HCT116 (cell line): Measurements from ENCODE around the gene CCDC30. TPM values are rescaled to one million over a fixed set of nuclear protein-coding genes. Genes with fewer than 3 reads are reported as not detected.

Experiments used
- ATAC-seq: fragments of 200-7000 bp; cut with Tn5 transposase; 2 replicates; pipeline ENCODE4 v1.9.1; 2020; ENCODE audit warnings: mild to moderate bottlenecking, moderate library complexity
- BruUV-seq: library from RNA; stranded (reverse); fragments of 400-500 nt; replicated peaks from 2 replicates; lab custom pipeline; 2021; lab: Mats Ljungman, UMichigan
- CTCF ChIA-PET: fragments of 300-600 bp; sonication (Branson Sonifier 250); formaldehyde crosslinking; loops from one replicate; lab custom pipeline; 2021; ENCODE audit warnings: antibody characterized with exemption; lab: Charles Lee
- POLR2A ChIA-PET: fragments of 300-600, 350-600 bp; sonication (Branson Sonifier 250); formaldehyde crosslinking; loops from one replicate; lab custom pipeline; 2021; ENCODE audit warnings: antibody characterized with exemption; lab: Charles Lee
- RAD21 ChIA-PET, 2 experiments: fragments of 300-600 bp; sonication (Branson Sonifier 250); formaldehyde crosslinking; loops; one replicate each; lab custom pipeline; 2023; ENCODE audit warnings: low total read pairs in 2 of 2; ENCODE audit not compliant: uncharacterized antibody in 2 of 2, unreplicated experiment in 2 of 2, low non-redundant PET in 1 of 2; lab: Charles Lee
- DNase-seq: peaks from one replicate; pipeline ENCODE4 v3.0.0-alpha.2; 2010; ENCODE audit warnings: low read depth, low spot score
- H2AFZ ChIP-seq: fragments of 200-600 bp; shearing (Covaris generic), sonication (generic); 2 replicates; pipeline ENCODE4 v1.6.1; 2017; ENCODE audit warnings: low read depth, mixed run types, mixed read lengths, antibody characterized with exemption, low read length; ENCODE audit not compliant: poor library complexity, severe bottlenecking
- H3K27ac ChIP-seq: 2 replicates; pipeline ENCODE4 v1.5.1; 2012; ENCODE audit warnings: low read depth, low read length
- H3K27me3 ChIP-seq: fragments of 200-600 bp; sonication (generic); 2 replicates; pipeline ENCODE4 v1.6.1; 2016; ENCODE audit warnings: mixed run types, low read length, mixed read lengths; ENCODE audit not compliant: insufficient read depth
- H3K36me3 ChIP-seq, 2 experiments: fragments of 200-500 bp in 1 of 2; fragments of 200-600 bp in 1 of 2; sonication (Bioruptor generic) in 1 of 2; sonication (generic) in 1 of 2; 2 replicates each; pipeline versions ENCODE4 v1.5.1 to v1.6.1; 2014 to 2016; ENCODE audit warnings: low read length in 2 of 2, inconsistent platforms in 1 of 2, mixed read lengths in 1 of 2, mixed run types in 1 of 2; ENCODE audit not compliant: insufficient read depth in 2 of 2, control insufficient read depth in 1 of 2
- H3K4me1 ChIP-seq, 2 experiments: fragments of 200-600 bp in 1 of 2; sonication (generic) in 1 of 2; 2 replicates each; pipeline versions ENCODE4 v1.5.1 to v1.6.1; 2012 to 2017; ENCODE audit warnings: low read length in 2 of 2, inconsistent platforms in 1 of 2, mild to moderate bottlenecking in 1 of 2, mixed read lengths in 1 of 2, mixed run types in 1 of 2, moderate library complexity in 1 of 2; ENCODE audit not compliant: insufficient read depth in 2 of 2, control insufficient read depth in 1 of 2
- H3K4me2 ChIP-seq: fragments of 200-600 bp; sonication (generic); 2 replicates; pipeline ENCODE4 v1.6.1; 2017; ENCODE audit warnings: mixed run types, low read length, mixed read lengths
- H3K4me3 ChIP-seq, 2 experiments: fragments of 200-600 bp in 1 of 2; sonication (generic) in 1 of 2; replicated peaks in 1 of 2; 2 replicates each; pipeline ENCODE4 v1.5.1; 2011 to 2016; ENCODE audit warnings: low read length in 2 of 2, control low read depth in 1 of 2, low read depth in 1 of 2, mild to moderate bottlenecking in 1 of 2, mixed read lengths in 1 of 2, mixed run types in 1 of 2
- H3K79me2 ChIP-seq: fragments of 200-600 bp; sonication (generic); 2 replicates; pipeline ENCODE4 v1.6.1; 2017; ENCODE audit warnings: mild to moderate bottlenecking, mixed run types, low read length, moderate library complexity, mixed read lengths; ENCODE audit not compliant: insufficient read depth
- H3K9ac ChIP-seq: fragments of 200-600 bp; sonication (generic); 2 replicates; pipeline ENCODE4 v1.6.1; 2016; ENCODE audit warnings: low read length, mixed read lengths
- H3K9me2 ChIP-seq: fragments of 200-600 bp; sonication (generic), shearing (Covaris generic); 2 replicates; pipeline ENCODE4 v1.6.1; 2017; ENCODE audit warnings: mixed run types, mild to moderate bottlenecking, moderate library complexity; ENCODE audit not compliant: insufficient read depth
- H3K9me3 ChIP-seq, 2 experiments: fragments of 200-500 bp in 1 of 2; fragments of 200-600 bp in 1 of 2; sonication (Bioruptor generic) in 1 of 2; sonication (generic) in 1 of 2; 2 replicates each; pipeline ENCODE4 v1.6.1; 2014 to 2017; ENCODE audit warnings: low read length in 2 of 2, mixed read lengths in 2 of 2, inconsistent platforms in 1 of 2, low read depth in 1 of 2, mild to moderate bottlenecking in 1 of 2, mixed run types in 1 of 2, moderate library complexity in 1 of 2; ENCODE audit not compliant: control insufficient read depth in 1 of 2, insufficient read depth in 1 of 2
- H4K20me1 ChIP-seq: fragments of 200-600 bp; sonication (generic), shearing (Covaris generic); 2 replicates; pipeline ENCODE4 v1.6.1; 2017; ENCODE audit warnings: mixed run types, mild to moderate bottlenecking, moderate library complexity; ENCODE audit not compliant: insufficient read depth
- CEBPB ChIP-seq: IDR thresholded peaks from 2 replicates; pipeline ENCODE4 v1.6.1; 2012; ENCODE audit warnings: low read depth
- EGR1 ChIP-seq: IDR thresholded peaks from 2 replicates; pipeline ENCODE4 v1.6.1; 2012; ENCODE audit warnings: low read depth
- FOSL1 ChIP-seq: IDR thresholded peaks from 2 replicates; pipeline ENCODE4 v1.6.1; 2012; ENCODE audit warnings: low read depth
- JUND ChIP-seq: IDR thresholded peaks from 2 replicates; pipeline ENCODE4 v1.6.1; 2012
- POLR2A ChIP-seq: IDR thresholded peaks from 2 replicates; pipeline ENCODE4 v1.7.0; 2011; ENCODE audit warnings: borderline replicate concordance; ENCODE audit not compliant: insufficient read depth, insufficient read length; ENCODE audit errors: extremely low read depth
- RAD21 ChIP-seq: IDR thresholded peaks from 2 replicates; pipeline ENCODE4 v1.6.1; 2012; ENCODE audit warnings: low read depth, mild to moderate bottlenecking
- SRF ChIP-seq: IDR thresholded peaks from 2 replicates; pipeline ENCODE4 v1.6.1; 2012; ENCODE audit warnings: low read depth
- ZFX ChIP-seq: fragments of 450-650 bp; IDR thresholded peaks from 2 replicates; pipeline ENCODE4 v1.6.1; 2017
- ZNF274 ChIP-seq: fragments of 200-500 bp; sonication (Bioruptor generic); IDR thresholded peaks from 2 replicates; pipeline ENCODE4 v1.6.1; 2014; ENCODE audit warnings: mild to moderate bottlenecking, low read depth, low read length, inconsistent platforms
- intact Hi-C: fragments of 100-400 bp; cut with micrococcal nuclease; formaldehyde crosslinking; loops from 2 replicates; pipeline ENCODE4 v1.10.0; 2022
- total RNA-seq: library from RNA; stranded (reverse); gene quantifications from one replicate; pipeline ENCODE4 v1.2.1, GENCODE V29; 2021; ENCODE audit not compliant: unreplicated experiment
- TF ChIP-seq, protein P1 (sequence below): IDR thresholded peaks from 2 replicates; pipeline ENCODE4 v1.6.1; 2012; ENCODE audit warnings: low read depth
- TF ChIP-seq, protein P2 (sequence below): IDR thresholded peaks from 2 replicates; pipeline ENCODE4 v1.6.1; 2011; ENCODE audit warnings: mild to moderate bottlenecking, low read length, moderate library complexity; ENCODE audit not compliant: insufficient replicate concordance; ENCODE audit errors: extremely low read depth
- TF ChIP-seq, protein P3 (sequence below): IDR thresholded peaks from 2 replicates; pipeline ENCODE4 v1.6.1; 2012

CCDC30 gene
- total RNA-seq, 1 experiment from 2014 or later: 2.0 TPM

DNA sequence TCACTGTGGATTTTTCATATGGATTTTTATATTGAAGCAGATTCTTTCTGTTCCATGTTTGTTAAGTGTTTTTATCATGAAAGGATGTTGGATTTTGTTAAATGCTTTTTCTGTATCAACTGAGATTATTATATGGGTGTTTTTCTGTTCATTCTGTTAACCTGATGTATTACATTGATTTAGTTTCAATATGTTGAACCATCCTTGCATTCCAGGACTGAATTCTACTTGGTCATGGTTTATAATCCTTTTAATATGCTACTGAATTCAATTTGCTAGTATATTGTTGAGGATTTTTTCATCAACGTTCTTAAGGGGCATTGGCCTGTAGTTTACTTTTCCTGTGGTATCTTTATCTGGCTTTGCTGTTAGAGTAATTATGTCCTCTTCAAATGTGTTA, 55.8 kb downstream of the CCDC30 start (continued):
- TF ChIP-seq, protein P1, sequence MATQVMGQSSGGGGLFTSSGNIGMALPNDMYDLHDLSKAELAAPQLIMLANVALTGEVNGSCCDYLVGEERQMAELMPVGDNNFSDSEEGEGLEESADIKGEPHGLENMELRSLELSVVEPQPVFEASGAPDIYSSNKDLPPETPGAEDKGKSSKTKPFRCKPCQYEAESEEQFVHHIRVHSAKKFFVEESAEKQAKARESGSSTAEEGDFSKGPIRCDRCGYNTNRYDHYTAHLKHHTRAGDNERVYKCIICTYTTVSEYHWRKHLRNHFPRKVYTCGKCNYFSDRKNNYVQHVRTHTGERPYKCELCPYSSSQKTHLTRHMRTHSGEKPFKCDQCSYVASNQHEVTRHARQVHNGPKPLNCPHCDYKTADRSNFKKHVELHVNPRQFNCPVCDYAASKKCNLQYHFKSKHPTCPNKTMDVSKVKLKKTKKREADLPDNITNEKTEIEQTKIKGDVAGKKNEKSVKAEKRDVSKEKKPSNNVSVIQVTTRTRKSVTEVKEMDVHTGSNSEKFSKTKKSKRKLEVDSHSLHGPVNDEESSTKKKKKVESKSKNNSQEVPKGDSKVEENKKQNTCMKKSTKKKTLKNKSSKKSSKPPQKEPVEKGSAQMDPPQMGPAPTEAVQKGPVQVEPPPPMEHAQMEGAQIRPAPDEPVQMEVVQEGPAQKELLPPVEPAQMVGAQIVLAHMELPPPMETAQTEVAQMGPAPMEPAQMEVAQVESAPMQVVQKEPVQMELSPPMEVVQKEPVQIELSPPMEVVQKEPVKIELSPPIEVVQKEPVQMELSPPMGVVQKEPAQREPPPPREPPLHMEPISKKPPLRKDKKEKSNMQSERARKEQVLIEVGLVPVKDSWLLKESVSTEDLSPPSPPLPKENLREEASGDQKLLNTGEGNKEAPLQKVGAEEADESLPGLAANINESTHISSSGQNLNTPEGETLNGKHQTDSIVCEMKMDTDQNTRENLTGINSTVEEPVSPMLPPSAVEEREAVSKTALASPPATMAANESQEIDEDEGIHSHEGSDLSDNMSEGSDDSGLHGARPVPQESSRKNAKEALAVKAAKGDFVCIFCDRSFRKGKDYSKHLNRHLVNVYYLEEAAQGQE: no peak
- TF ChIP-seq, protein P2, sequence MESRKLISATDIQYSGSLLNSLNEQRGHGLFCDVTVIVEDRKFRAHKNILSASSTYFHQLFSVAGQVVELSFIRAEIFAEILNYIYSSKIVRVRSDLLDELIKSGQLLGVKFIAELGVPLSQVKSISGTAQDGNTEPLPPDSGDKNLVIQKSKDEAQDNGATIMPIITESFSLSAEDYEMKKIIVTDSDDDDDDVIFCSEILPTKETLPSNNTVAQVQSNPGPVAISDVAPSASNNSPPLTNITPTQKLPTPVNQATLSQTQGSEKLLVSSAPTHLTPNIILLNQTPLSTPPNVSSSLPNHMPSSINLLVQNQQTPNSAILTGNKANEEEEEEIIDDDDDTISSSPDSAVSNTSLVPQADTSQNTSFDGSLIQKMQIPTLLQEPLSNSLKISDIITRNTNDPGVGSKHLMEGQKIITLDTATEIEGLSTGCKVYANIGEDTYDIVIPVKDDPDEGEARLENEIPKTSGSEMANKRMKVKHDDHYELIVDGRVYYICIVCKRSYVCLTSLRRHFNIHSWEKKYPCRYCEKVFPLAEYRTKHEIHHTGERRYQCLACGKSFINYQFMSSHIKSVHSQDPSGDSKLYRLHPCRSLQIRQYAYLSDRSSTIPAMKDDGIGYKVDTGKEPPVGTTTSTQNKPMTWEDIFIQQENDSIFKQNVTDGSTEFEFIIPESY: no peak

DNA sequence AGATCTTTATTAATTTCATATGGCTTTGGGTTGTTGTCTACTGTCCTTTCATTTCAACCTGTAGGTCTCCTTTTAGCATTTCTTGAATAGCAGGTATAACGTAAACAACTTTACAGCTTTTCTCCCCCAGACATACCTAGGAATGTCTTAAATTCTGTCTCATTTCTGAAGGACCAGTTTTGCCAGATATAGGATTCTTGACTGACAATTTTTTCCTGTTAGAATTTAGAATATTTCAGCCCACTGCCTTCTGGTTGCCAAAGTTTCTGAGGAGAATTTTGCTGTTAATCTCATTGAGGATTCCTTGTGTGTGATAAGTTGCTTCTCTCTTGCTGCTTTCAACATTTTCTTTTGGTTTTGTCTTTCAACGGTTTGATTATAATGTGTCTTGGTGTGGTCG, 60.1 kb downstream of the CCDC30 start:
- BruUV-seq: no TSS peak
- RAD21 ChIA-PET: no interaction called here
- POLR2A ChIA-PET: no interaction called here

More for the DNA sequence above, 60.1 kb downstream of the CCDC30 start:
- intact Hi-C loops: no loop called here
- Histone ChIP-seq H3K9me2 (no peaks in the 10 kb centered on the region), H3K27me3 (no peaks in the 10 kb centered on the region), H4K20me1 (no peaks in the 10 kb centered on the region), H3K36me3 (no peaks in the 10 kb centered on the region), H3K79me2 (no peaks in the 10 kb centered on the region), H2AFZ (no peak overlapping the region), H3K4me2 (no peak overlapping the region), H3K9ac (no peak overlapping the region), H3K4me1 (no peaks in the 10 kb centered on the region), H3K9me3 (peaks cover 0 to 5% of the 10 kb centered on the region in 2 experiments; a peak in 2 of 4 replicates), H3K4me3 (no peak overlapping the region), H3K27ac (no peak overlapping the region)
- no peak for TF ChIP-seq SRF
- no peak for TF ChIP-seq EGR1
- TF ChIP-seq POLR2A: no peak
- TF ChIP-seq CEBPB: no peak
- no peak for TF ChIP-seq RAD21
- no peak for TF ChIP-seq ZNF274
- TF ChIP-seq, protein P3, sequence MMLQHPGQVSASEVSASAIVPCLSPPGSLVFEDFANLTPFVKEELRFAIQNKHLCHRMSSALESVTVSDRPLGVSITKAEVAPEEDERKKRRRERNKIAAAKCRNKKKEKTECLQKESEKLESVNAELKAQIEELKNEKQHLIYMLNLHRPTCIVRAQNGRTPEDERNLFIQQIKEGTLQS: no peak
- TF ChIP-seq, protein P1: no peak
- no peak for TF ChIP-seq JUND
- TF ChIP-seq FOSL1: no peak
- no peak for TF ChIP-seq ZFX
- CTCF ChIA-PET: no interaction called here
- no peak for ATAC-seq
- no peak for DNase-seq
